Parathyroid adenoma (tissue), 2 donors: Measurements from ENCODE around the gene ATF7IP2.
"Not testable (repeated sequence)": the region's sequence is repeated elsewhere in the genome, so short reads cannot be mapped to it uniquely, and the experiment has no call there.

Source experiments
- H2AFZ ChIP-seq: fragments of 300-600 bp; sonication (generic); one replicate; pipeline ENCODE4 v1.7.0; 2017; ENCODE audit warnings: antibody characterized with exemption, mild to moderate bottlenecking
- H3K27ac ChIP-seq: fragments of 300-600 bp; sonication (generic); one replicate; pipeline ENCODE4 v1.7.0; 2017
- H3K27me3 ChIP-seq: fragments of 300-600 bp; sonication (generic); one replicate; pipeline ENCODE4 v1.7.0; 2017; ENCODE audit warnings: low read length; ENCODE audit not compliant: control insufficient read depth, insufficient read depth
- H3K36me3 ChIP-seq: fragments of 300-600 bp; sonication (generic); one replicate; pipeline ENCODE4 v1.7.0; 2017; ENCODE audit warnings: low read length; ENCODE audit not compliant: control insufficient read depth, insufficient read depth
- H3K4me1 ChIP-seq: fragments of 300-600 bp; sonication (generic); one replicate; pipeline ENCODE4 v1.7.0; 2017; ENCODE audit warnings: control low read depth
- H3K4me2 ChIP-seq: fragments of 300-600 bp; sonication (generic); one replicate; pipeline ENCODE4 v1.7.0; 2017; ENCODE audit warnings: low read length
- H3K4me3 ChIP-seq: fragments of 300-600 bp; sonication (generic); one replicate; pipeline ENCODE4 v1.7.0; 2017; ENCODE audit warnings: low read depth, low read length
- H3K79me2 ChIP-seq: fragments of 300-600 bp; sonication (generic); one replicate; pipeline ENCODE4 v1.7.0; 2017; ENCODE audit warnings: control low read depth
- H3K9ac ChIP-seq: fragments of 300-600 bp; sonication (generic); one replicate; pipeline ENCODE4 v1.7.0; 2017; ENCODE audit warnings: mild to moderate bottlenecking
- H3K9me3 ChIP-seq: fragments of 300-600 bp; sonication (generic); one replicate; pipeline ENCODE4 v1.7.0; 2017; ENCODE audit warnings: low read length; ENCODE audit not compliant: control insufficient read depth
- CTCF ChIP-seq: fragments of 300-600 bp; sonication (generic); IDR thresholded peaks from one replicate; pipeline ENCODE4 v1.7.0; 2017; ENCODE audit warnings: antibody characterized with exemption, mild to moderate bottlenecking
- donor health status: primary hyperparathyroidism.

Gene ATF7IP2

DNA sequence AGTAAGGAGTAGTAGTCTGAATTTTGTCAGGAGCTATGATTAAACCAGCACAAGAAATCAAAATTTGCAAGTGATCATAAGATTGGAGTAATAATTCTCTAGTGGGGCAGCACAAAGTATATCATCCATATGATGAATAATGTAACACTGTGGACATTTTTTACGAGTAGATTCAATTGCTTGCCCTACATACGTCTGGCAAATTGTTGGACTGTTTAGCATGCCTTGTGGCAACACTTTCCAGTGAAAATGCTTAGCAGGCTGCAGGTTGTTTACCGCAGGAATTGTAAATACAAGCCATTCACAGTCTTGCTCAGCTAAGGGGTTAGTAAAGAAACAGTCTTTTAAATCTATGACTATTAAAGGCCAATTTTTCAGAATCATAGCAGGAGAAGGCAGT, 35.7 kb downstream of the ATF7IP2 start:
- TF ChIP-seq CTCF, result no peak
- no peak overlapping the region for H2AFZ ChIP-seq
- no peak overlapping the region for H3K9ac ChIP-seq
- no peaks in the 10 kb centered on the region for H3K27me3 ChIP-seq
- H3K9me3 ChIP-seq, result no peaks in the 10 kb centered on the region
- no peak overlapping the region for H3K27ac ChIP-seq
- no peak overlapping the region for H3K4me3 ChIP-seq
- H3K79me2 ChIP-seq, result no peaks in the 10 kb centered on the region
- H3K36me3 ChIP-seq, result no peaks in the 10 kb centered on the region
- no peak overlapping the region for H3K4me2 ChIP-seq
- no peaks in the 10 kb centered on the region for H3K4me1 ChIP-seq

- Histone ChIP-seq H3K27me3 (no peaks in the 10 kb centered on the region), H3K4me1 (no peaks in the 10 kb centered on the region), H3K36me3 (no peaks in the 10 kb centered on the region), H3K4me3 (no peak overlapping the region), H3K9me3 (no peaks in the 10 kb centered on the region), H2AFZ (no peak overlapping the region), H3K27ac (no peak overlapping the region), H3K9ac (no peak overlapping the region), H3K79me2 (no peaks in the 10 kb centered on the region), H3K4me2 (no peak overlapping the region)
- TF ChIP-seq CTCF, result no peak
These were observed 42.7 kb downstream of the ATF7IP2 start for GRCh38 chr16:10428433-10429168.

DNA sequence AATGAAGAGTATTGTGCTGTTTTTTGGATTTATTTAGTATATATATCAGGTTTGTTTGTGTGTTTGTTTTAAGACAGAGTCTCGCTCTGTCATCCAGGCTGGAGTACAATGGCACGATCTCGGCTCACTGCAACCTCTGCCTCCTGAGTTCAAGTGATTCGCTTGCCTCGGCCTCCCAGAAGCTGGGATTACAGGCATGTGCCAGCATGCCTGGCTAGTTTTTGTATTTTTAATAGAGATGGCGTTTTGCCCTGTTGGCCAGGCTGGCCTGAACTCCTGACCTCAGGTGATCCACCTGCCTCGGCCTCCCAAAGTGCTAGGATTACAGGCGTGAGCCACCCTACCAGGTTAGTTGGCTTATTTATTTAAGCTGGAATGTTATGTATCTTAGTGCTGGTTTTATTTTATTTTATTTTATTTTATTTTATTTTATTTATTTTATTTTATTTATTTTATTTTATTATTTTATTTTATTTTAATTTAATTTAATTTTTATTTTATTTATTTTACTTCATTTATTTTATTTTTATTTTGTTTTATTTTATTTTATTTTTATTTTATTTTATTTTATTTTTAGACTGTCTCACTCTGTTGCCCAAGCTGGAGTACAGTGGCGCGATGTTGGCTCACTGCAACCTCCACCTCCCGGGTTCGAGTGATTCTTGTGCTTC, 43.6 kb downstream of the ATF7IP2 start:
- not testable (repeated sequence) for H3K79me2 ChIP-seq, H3K4me2 ChIP-seq, H2AFZ ChIP-seq, H3K4me1 ChIP-seq, H3K36me3 ChIP-seq, H3K27ac ChIP-seq, H3K27me3 ChIP-seq, H3K4me3 ChIP-seq, H3K9me3 ChIP-seq, H3K9ac ChIP-seq

DNA sequence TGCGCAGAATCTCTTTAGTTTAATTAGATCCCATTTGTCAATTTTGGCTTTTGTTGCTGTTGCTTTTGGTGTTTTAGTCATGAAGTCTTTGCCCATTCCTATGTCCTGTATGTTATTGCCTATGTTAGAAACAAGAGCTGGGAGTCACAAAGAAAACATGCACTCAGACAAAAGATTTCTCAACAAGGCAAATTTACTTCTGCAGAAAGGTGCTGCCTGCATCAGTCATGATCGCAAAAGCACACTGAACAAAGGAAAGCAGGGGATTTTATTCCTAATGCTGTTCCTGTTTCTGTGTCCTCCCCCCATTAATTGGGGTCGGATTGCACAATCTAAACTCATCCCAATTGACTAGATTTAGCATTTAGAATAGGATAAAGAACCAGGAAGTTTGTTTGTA, 55.9 kb downstream of the ATF7IP2 start:
- H3K4me1 ChIP-seq, result no peaks in the 10 kb centered on the region
- no peaks in the 10 kb centered on the region for H3K79me2 ChIP-seq
- TF ChIP-seq CTCF, result no peak
- H2AFZ ChIP-seq, result no peak overlapping the region
- H3K9me3 ChIP-seq, result no peaks in the 10 kb centered on the region
- H3K4me3 ChIP-seq, result no peak overlapping the region
- H3K4me2 ChIP-seq, result no peak overlapping the region
- H3K9ac ChIP-seq, result no peak overlapping the region
- no peaks in the 10 kb centered on the region for H3K36me3 ChIP-seq
- H3K27ac ChIP-seq, result no peak overlapping the region
- H3K27me3 ChIP-seq, result no peaks in the 10 kb centered on the region

GRCh38 chr16:10447289-10447688, 61.4 kb downstream of the ATF7IP2 start:
- Histone ChIP-seq H3K36me3 (no peaks in the 10 kb centered on the region), H3K79me2 (no peaks in the 10 kb centered on the region), H2AFZ (no peak overlapping the region), H3K9me3 (no peaks in the 10 kb centered on the region), H3K27me3 (no peaks in the 10 kb centered on the region), H3K9ac (no peak overlapping the region), H3K4me2 (no peak overlapping the region), H3K4me3 (no peak overlapping the region), H3K27ac (no peak overlapping the region), H3K4me1 (no peaks in the 10 kb centered on the region)
- no peak for TF ChIP-seq CTCF

- not testable (repeated sequence) for H3K36me3 ChIP-seq
These were observed 66.6 kb downstream of the ATF7IP2 start for GRCh38 chr16:10452208-10453158.

More at GRCh38 chr16:10452208-10453158, 66.6 kb downstream of the ATF7IP2 start:
- H3K4me1 ChIP-seq, H3K79me2 ChIP-seq, H2AFZ ChIP-seq, H3K9me3 ChIP-seq, H3K4me2 ChIP-seq, H3K27me3 ChIP-seq, H3K4me3 ChIP-seq, H3K27ac ChIP-seq, H3K9ac ChIP-seq: not testable (repeated sequence)
